Esophagus (tissue), 2 donors: ENCODE results near the gene KIF1A. TPM values are rescaled to one million over a fixed set of nuclear protein-coding genes. Genes with fewer than 3 reads are reported as not detected.

Experiments used
- H3K27ac ChIP-seq, 2 donors: one replicate each; pipeline ENCODE4 v1.5.1; 2013; ENCODE audit warnings: low read depth in 2 of 2, mild to moderate bottlenecking in 2 of 2, inconsistent platforms in 1 of 2, low read length in 1 of 2, moderate library complexity in 1 of 2
- H3K27me3 ChIP-seq, 2 donors: one replicate each; pipeline ENCODE4 v1.6.1; 2013; ENCODE audit warnings: low read length in 2 of 2, control low read depth in 1 of 2, mild to moderate bottlenecking in 1 of 2; ENCODE audit not compliant: insufficient read depth in 2 of 2, control insufficient read depth in 1 of 2
- H3K36me3 ChIP-seq, 2 donors: one replicate each; pipeline ENCODE4 v1.6.1; 2013; ENCODE audit warnings: low read length in 1 of 2; ENCODE audit not compliant: control insufficient read depth in 2 of 2, insufficient read depth in 2 of 2
- H3K4me1 ChIP-seq, 2 donors: one replicate each; pipeline ENCODE4 v1.6.1; 2013; ENCODE audit warnings: low read length in 1 of 2; ENCODE audit not compliant: control insufficient read depth in 2 of 2, insufficient read depth in 2 of 2
- H3K4me3 ChIP-seq, 2 donors: one replicate each; pipeline ENCODE4 v1.5.1; 2013; ENCODE audit warnings: low read length in 2 of 2, mild to moderate bottlenecking in 2 of 2, low read depth in 1 of 2, moderate library complexity in 1 of 2
- H3K9me3 ChIP-seq, 2 donors: one replicate each; pipeline ENCODE4 v1.6.1; 2013; ENCODE audit warnings: mild to moderate bottlenecking in 2 of 2, low read depth in 1 of 2, low read length in 1 of 2, moderate library complexity in 1 of 2; ENCODE audit not compliant: control insufficient read depth in 2 of 2, insufficient read depth in 1 of 2
- WGBS, 2 donors: extraction: QIAGEN DNeasy Blood & Tissue Kit; methylation state at CpG; one replicate each; pipeline ENCODE4 v1.1.7; 2013; 5-methylcytosine and 5-hydroxymethylcytosine counted together
- polyA plus RNA-seq, 2 donors: library from polyadenylated mRNA; stranded (reverse); fragments of 200-250 nt; gene quantifications; one replicate each; pipeline ENCODE4 v1.2.3, GENCODE V29; 2013
- donor health status: healthy with polysubstance abuse.
- donor health status: Bipolar disorder and iron deficiency.

KIF1A gene
- polyA plus RNA-seq, 2 donors, result 0.04 to 0.06 TPM

- WGBS, 2 donors, result 73 to 75% methylated on average over 7 of the region's 7 CpGs
- Histone ChIP-seq H3K27ac (no peak overlapping the region), H3K4me1 (no peaks in the 10 kb centered on the region), H3K4me3 (no peak overlapping the region), H3K36me3 (no peaks in the 10 kb centered on the region), H3K9me3 (no peaks in the 10 kb centered on the region), H3K27me3 (no peaks in the 10 kb centered on the region)
These were observed 111.6 kb downstream of the KIF1A start for GRCh38 chr2:240708457-240708856.

GRCh38 chr2:240707821-240708220, 112.2 kb downstream of the KIF1A start:
- H3K4me3 ChIP-seq, result no peak overlapping the region
- H3K27ac ChIP-seq, result no peak overlapping the region
- H3K27me3 ChIP-seq, result no peaks in the 10 kb centered on the region
- 57 to 65% methylated on average over 10 of the region's 10 CpGs for WGBS, 2 donors
- no peaks in the 10 kb centered on the region for H3K36me3 ChIP-seq
- H3K4me1 ChIP-seq, result no peaks in the 10 kb centered on the region
- H3K9me3 ChIP-seq, result no peaks in the 10 kb centered on the region

- no peak overlapping the region for H3K4me3 ChIP-seq
- H3K27me3 ChIP-seq, result no peaks in the 10 kb centered on the region
- H3K4me1 ChIP-seq, result no peaks in the 10 kb centered on the region
- H3K36me3 ChIP-seq, result no peaks in the 10 kb centered on the region
- WGBS, 2 donors, result 49 to 59% methylated on average over 15 of the region's 15 CpGs
- H3K27ac ChIP-seq, result no peak overlapping the region
- no peaks in the 10 kb centered on the region for H3K9me3 ChIP-seq
These were observed 112.8 kb downstream of the KIF1A start for GRCh38 chr2:240707043-240707756.

- no peak overlapping the region for H3K27ac ChIP-seq
- H3K36me3 ChIP-seq, result no peaks in the 10 kb centered on the region
- no peaks in the 10 kb centered on the region for H3K4me1 ChIP-seq
- 71 to 76% methylated on average over 12 of the region's 12 CpGs for WGBS, 2 donors
- no peaks in the 10 kb centered on the region for H3K9me3 ChIP-seq
- no peak overlapping the region for H3K4me3 ChIP-seq
- H3K27me3 ChIP-seq, result no peaks in the 10 kb centered on the region
These were observed 114.7 kb downstream of the KIF1A start for GRCh38 chr2:240705204-240705791.

GRCh38 chr2:240704651-240705050, 115.4 kb downstream of the KIF1A start:
- Histone ChIP-seq H3K4me1 (no peaks in the 10 kb centered on the region), H3K27ac (no peak overlapping the region), H3K36me3 (no peaks in the 10 kb centered on the region), H3K27me3 (no peaks in the 10 kb centered on the region), H3K4me3 (no peak overlapping the region), H3K9me3 (no peaks in the 10 kb centered on the region)
- 58 to 59% methylated on average over 19 of the region's 19 CpGs for WGBS, 2 donors

- no peak overlapping the region for H3K4me3 ChIP-seq
- 59 to 69% methylated on average over 18 of the region's 18 CpGs for whole genome bisulfite sequencing, 2 donors
- H3K27me3 ChIP-seq, result no peaks in the 10 kb centered on the region
- no peaks in the 10 kb centered on the region for H3K36me3 ChIP-seq
- H3K27ac ChIP-seq, result no peak overlapping the region
- H3K4me1 ChIP-seq, result no peaks in the 10 kb centered on the region
- no peaks in the 10 kb centered on the region for H3K9me3 ChIP-seq
These were observed 116.3 kb downstream of the KIF1A start for GRCh38 chr2:240703417-240704341.

- H3K4me3 ChIP-seq, result no peak overlapping the region
- H3K27ac ChIP-seq, result no peak overlapping the region
- no peaks in the 10 kb centered on the region for H3K4me1 ChIP-seq
- no peaks in the 10 kb centered on the region for H3K27me3 ChIP-seq
- 80 to 83% methylated on average over 9 of the region's 9 CpGs for WGBS, 2 donors
- no peaks in the 10 kb centered on the region for H3K9me3 ChIP-seq
- no peaks in the 10 kb centered on the region for H3K36me3 ChIP-seq
These were observed 117.4 kb downstream of the KIF1A start for GRCh38 chr2:240702640-240703011.

- H3K4me1 ChIP-seq, result no peaks in the 10 kb centered on the region
- no peaks in the 10 kb centered on the region for H3K9me3 ChIP-seq
- no peak overlapping the region for H3K4me3 ChIP-seq
- 88 to 89% methylated on average over 30 of the region's 30 CpGs for WGBS, 2 donors
- no peaks in the 10 kb centered on the region for H3K36me3 ChIP-seq
- no peaks in the 10 kb centered on the region for H3K27me3 ChIP-seq
- H3K27ac ChIP-seq, result no peak overlapping the region
These were observed 118.0 kb downstream of the KIF1A start for GRCh38 chr2:240701736-240702639.
